IPS DF 4.7 (cell line): ENCODE data around the gene HOXD13.

Experiments
- DNase-seq: peaks from one replicate; pipeline ENCODE4 v3.0.0-alpha.2; 2013; ENCODE audit warnings: low spot score; ENCODE audit errors: extremely low read depth

The HOXD13 gene

DNA sequence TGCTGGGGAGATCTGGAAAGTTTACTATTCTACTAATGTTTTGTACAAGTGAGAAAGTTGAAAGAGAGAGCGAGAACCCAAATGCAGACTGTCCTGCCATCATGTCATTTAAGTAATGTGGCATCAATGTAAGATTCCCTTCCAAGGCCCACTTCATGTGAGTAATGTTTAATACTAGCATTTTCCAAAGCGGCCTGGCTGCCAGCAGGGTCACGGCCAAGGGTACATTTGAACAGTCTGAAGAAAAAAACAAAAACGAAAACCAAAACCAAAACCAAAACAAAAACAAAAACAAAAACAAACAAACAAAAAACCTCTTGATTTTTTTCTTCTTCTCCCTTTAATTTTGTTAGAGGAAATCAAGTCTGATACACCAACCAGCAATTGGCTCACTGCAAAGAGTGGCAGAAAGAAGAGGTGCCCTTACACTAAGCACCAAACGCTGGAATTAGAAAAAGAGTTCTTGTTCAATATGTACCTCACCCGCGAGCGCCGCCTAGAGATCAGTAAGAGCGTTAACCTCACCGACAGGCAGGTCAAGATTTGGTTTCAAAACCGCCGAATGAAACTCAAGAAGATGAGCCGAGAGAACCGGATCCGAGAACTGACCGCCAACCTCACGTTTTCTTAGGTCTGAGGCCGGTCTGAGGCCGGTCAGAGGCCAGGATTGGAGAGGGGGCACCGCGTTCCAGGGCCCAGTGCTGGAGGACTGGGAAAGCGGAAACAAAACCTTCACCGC lies 26.2 kb downstream of the HOXD13 start:
- DNase-seq: no peak

DNA sequence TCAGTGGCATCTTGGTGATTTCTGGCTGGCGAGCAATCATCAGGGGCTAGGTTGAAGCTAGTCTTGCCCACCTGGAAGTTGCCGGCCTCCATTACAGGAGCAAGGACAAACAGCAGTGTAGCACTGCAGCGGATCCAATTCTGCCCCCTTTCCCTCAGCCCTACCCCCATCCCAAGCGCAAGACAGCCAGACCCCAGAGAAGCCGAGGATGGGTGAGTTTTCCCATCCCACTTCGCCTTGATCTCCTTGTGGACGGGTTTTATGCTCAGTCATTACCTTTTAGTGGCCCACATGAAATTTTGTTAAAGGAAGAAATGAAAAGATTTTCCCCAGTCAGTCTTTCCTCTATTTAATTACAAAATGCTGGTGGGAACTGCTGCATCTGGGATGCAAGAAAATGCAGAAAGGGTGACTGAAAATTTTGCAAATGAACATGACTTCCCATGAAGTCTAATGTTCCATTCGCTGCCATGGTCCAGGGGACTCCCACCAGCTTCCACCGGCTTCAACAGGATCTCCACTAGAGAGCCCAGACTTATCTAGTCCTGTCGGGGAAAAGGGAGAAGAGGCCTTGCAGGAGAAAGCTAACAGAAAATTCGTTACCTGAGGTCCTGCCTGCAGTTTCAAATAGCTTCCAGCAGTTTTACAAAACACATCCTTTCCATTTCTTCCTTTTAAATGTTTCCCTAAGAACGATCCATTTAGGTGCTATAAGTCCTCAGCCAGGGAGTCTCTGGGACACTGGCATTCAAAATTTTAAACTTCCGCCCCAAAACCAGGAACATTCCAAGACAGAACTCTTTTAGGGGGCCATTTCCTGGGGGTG lies 28.1 kb downstream of the HOXD13 start:
- no peak for DNase-seq

- DNase-seq: no peak
These were observed 28.9 kb downstream of the HOXD13 start for GRCh38 chr2:176121190-176122051.

- no peak for DNase-seq
These were observed 29.6 kb downstream of the HOXD13 start for GRCh38 chr2:176122052-176122682.

DNA sequence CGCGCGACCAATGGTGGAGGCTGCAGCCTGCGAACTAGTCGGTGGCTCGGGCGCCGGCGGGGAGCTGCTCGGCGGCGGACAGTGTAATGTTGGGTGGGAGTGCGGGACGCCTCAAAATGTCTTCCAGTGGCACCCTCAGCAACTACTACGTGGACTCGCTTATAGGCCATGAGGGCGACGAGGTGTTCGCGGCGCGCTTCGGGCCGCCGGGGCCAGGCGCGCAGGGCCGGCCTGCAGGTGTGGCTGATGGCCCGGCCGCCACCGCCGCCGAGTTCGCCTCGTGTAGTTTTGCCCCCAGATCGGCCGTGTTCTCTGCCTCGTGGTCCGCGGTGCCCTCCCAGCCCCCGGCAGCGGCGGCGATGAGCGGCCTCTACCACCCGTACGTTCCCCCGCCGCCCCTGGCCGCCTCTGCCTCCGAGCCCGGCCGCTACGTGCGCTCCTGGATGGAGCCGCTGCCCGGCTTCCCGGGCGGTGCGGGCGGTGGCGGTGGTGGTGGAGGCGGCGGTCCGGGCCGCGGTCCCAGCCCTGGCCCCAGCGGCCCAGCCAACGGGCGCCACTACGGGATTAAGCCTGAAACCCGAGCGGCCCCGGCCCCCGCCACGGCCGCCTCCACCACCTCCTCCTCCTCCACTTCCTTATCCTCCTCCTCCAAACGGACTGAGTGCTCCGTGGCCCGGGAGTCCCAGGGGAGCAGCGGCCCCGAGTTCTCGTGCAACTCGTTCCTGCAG lies 30.3 kb downstream of the HOXD13 start, which contains the start of gene HOXD9:
Gene HOXD9, plus strand, starts transcription at position 37 of the 728 bp plus-strand sequence. Its CDS starts 50 bp downstream, at position 87.
- no peak for DNase-seq

- no peak for DNase-seq
These were observed 31.0 kb downstream of the HOXD13 start for GRCh38 chr2:176123411-176124109.

GRCh38 chr2:176124110-176124946 lies 31.8 kb downstream of the HOXD13 start:
- DNase-seq: no peak

- no peak for DNase-seq
These were observed 32.6 kb downstream of the HOXD13 start for GRCh38 chr2:176124947-176125771.

- no peak for DNase-seq
These were observed 33.2 kb downstream of the HOXD13 start for GRCh38 chr2:176125772-176126054.

DNA sequence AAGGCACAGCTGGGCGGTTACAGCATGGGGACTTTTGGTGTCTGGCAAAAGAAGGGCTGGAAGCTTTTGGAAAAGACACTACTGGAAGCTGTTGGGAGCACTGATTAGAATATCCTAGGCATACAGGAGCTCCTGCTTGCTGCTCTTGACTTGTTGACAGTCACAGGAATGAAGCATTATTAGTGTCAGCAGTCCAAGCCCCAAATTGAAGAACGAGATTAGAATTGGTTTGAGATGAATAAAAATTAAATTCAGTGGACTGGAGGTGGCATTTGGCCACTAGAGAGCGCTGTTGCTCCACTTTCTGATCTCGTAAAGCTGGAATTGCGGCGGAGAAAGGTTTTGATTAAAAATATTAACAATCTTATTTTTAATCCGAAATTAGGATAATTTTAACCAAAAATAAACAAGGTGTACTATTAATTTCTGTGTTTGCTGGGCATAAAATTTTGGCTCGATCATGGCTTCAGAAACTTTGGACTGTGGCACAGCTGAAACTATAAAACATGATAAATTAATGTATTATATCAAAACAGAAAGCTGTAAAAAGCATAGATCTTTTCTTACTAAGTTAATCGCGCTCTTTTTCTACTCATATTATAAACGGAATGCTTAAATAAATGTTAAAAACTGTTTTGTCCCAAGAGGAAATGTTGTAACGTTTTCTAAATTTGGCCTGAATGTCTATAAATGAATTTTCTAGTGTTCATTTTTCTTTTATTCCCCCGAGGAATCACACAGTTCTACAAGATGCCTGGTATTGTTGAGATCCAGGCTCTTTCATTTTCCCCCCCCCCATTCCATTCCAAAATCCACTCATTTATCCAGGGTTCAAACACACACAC lies 34.6 kb downstream of the HOXD13 start:
- no peak for DNase-seq

- no peak for DNase-seq
These were observed 35.2 kb downstream of the HOXD13 start for GRCh38 chr2:176127774-176128072.

- DNase-seq: no peak
These were observed 35.9 kb downstream of the HOXD13 start for GRCh38 chr2:176128172-176128981.

DNA sequence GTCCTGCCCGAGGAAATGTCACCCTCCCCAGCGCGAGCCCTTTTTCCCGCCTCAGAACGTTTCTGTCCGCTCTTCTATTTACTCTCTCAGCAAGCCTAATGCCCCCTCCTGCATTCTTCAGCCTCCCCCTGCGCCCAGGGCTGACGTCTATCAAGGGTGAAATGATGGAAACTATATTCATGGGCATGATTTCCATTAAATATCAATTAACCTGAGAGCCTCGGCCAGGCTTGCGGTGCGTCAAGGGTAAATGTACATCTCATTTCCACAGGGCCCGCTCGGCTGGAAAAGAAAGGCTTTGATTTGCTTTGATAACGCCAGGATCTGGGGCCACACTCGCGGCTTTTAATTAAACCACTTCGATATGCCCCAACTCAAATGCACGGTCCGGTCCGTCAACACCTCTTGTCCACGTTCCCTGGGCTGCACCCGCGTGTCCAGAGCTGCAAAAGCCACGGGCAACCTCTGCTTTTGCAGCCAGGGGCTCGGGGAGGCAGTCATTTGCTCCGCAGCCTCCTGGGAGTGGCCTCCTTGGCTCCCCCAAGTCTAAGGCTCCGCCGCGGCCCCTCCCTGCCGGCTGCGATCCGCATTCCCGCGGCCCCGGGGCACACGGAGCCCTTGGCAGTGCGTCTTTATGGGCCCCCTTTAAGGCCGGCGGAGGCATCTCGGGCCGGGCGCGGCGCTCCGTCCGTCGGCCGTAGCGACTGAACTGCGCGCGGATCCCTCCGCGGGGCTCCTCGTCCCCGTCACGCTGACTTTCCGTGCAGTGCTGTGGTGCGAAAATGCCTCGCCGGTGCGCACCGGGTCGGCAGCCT lies 36.7 kb downstream of the HOXD13 start, which contains the start of gene HOXD8:
Gene HOXD8, plus strand, starts transcription at position 724 of the 815 bp plus-strand sequence. CDS start 662 bp downstream, outside the sequence.
- DNase-seq: no peak

- DNase-seq: no peak
These were observed 37.3 kb downstream of the HOXD13 start for GRCh38 chr2:176129813-176130146.

GRCh38 chr2:176130147-176130956 lies 37.8 kb downstream of the HOXD13 start:
- no peak for DNase-seq
